H9 (cell line): ENCODE measurements around the gene CD52. TPM values are rescaled to one million over a fixed set of nuclear protein-coding genes. Genes with fewer than 3 reads are reported as not detected.
A peak's percentile ranks its signal among the peaks of the same experiment; 100 is the strongest.
"Not testable (repeated sequence)": the region's sequence is repeated elsewhere in the genome, so short reads cannot be mapped to it uniquely, and the experiment has no call there.

ENCODE experiments used
- DNase-seq: peaks from one replicate; pipeline ENCODE4 v3.0.0-alpha.2; 2017
- H2AFZ ChIP-seq: one replicate; pipeline ENCODE4 v1.6.1; 2013; ENCODE audit warnings: mild to moderate bottlenecking, low read length, control low read depth, moderate library complexity
- H2AK5ac ChIP-seq: 2 replicates; pipeline ENCODE4 v1.6.1; 2013; ENCODE audit warnings: low read length, control low read depth, mixed read lengths; ENCODE audit not compliant: insufficient read length
- H2BK120ac ChIP-seq: one replicate; pipeline ENCODE4 v1.6.1; 2013; ENCODE audit warnings: low read depth, mild to moderate bottlenecking, low read length, control low read depth, inconsistent platforms; ENCODE audit not compliant: poor library complexity, severe bottlenecking
- H2BK12ac ChIP-seq: 2 replicates; pipeline ENCODE4 v1.6.1; 2013; ENCODE audit warnings: low read length, control low read depth, mixed read lengths, low read depth; ENCODE audit not compliant: insufficient read length
- H2BK15ac ChIP-seq: 2 replicates; pipeline ENCODE4 v1.6.1; 2013; ENCODE audit warnings: low read depth, low read length, control low read depth
- H2BK20ac ChIP-seq: one replicate; pipeline ENCODE4 v1.6.1; 2013; ENCODE audit warnings: low read depth, mild to moderate bottlenecking, low read length, control low read depth, inconsistent platforms; ENCODE audit not compliant: poor library complexity, severe bottlenecking
- H2BK5ac ChIP-seq: 2 replicates; pipeline ENCODE4 v1.6.1; 2013; ENCODE audit warnings: low read length, control low read depth, mixed read lengths; ENCODE audit not compliant: insufficient read length
- H3K14ac ChIP-seq: 2 replicates; pipeline ENCODE4 v1.6.1; 2013; ENCODE audit warnings: low read length, control low read depth; ENCODE audit not compliant: insufficient read depth
- H3K18ac ChIP-seq: 2 replicates; pipeline ENCODE4 v1.6.1; 2013; ENCODE audit warnings: low read depth, mild to moderate bottlenecking, mixed read lengths, low read length, control low read depth; ENCODE audit not compliant: insufficient read length
- H3K23ac ChIP-seq: 2 replicates; pipeline ENCODE4 v1.6.1; 2013; ENCODE audit warnings: low read length, control low read depth, mixed read lengths, low read depth; ENCODE audit not compliant: insufficient read length
- H3K23me2 ChIP-seq: 2 replicates; pipeline ENCODE4 v1.6.1; 2013; ENCODE audit warnings: low read depth, mild to moderate bottlenecking, mixed read lengths, low read length, control low read depth; ENCODE audit not compliant: insufficient read length, poor library complexity, severe bottlenecking
- H3K27ac ChIP-seq: 2 replicates; pipeline ENCODE4 v1.5.1; 2013; ENCODE audit warnings: low read length, control low read depth, mixed read lengths, low read depth; ENCODE audit not compliant: insufficient read length
- H3K27me3 ChIP-seq: 2 replicates; pipeline ENCODE4 v1.6.1; 2013; ENCODE audit warnings: low read length, control low read depth, inconsistent platforms; ENCODE audit not compliant: insufficient read depth
- H3K4ac ChIP-seq: 2 replicates; pipeline ENCODE4 v1.6.1; 2013; ENCODE audit warnings: low read depth, mild to moderate bottlenecking, control low read depth, inconsistent platforms, low read length, moderate library complexity
- H3K4me1 ChIP-seq: 2 replicates; pipeline ENCODE4 v1.6.1; 2013; ENCODE audit warnings: low read length, control low read depth, inconsistent platforms; ENCODE audit not compliant: insufficient read depth
- H3K4me2 ChIP-seq: 2 replicates; pipeline ENCODE4 v1.6.1; 2013; ENCODE audit warnings: low read length, control low read depth, mixed read lengths; ENCODE audit not compliant: insufficient read length, insufficient read depth
- H3K56ac ChIP-seq: 2 replicates; pipeline ENCODE4 v1.6.1; 2013; ENCODE audit warnings: low read depth, mild to moderate bottlenecking, mixed read lengths, low read length, control low read depth; ENCODE audit not compliant: insufficient read length
- H3K79me1 ChIP-seq: 2 replicates; pipeline ENCODE4 v1.6.1; 2013; ENCODE audit warnings: low read depth, mild to moderate bottlenecking, moderate library complexity, low read length, control low read depth, inconsistent platforms; ENCODE audit not compliant: insufficient read depth, poor library complexity, severe bottlenecking
- H3K79me2 ChIP-seq: 2 replicates; pipeline ENCODE4 v1.6.1; 2013; ENCODE audit warnings: low read length, control low read depth, inconsistent platforms; ENCODE audit not compliant: insufficient read depth
- H3K9ac ChIP-seq: 2 replicates; pipeline ENCODE4 v1.6.1; 2013; ENCODE audit warnings: low read length, control low read depth, mixed read lengths; ENCODE audit not compliant: insufficient read length; ENCODE audit errors: extremely low read depth
- H3K9me3 ChIP-seq: one replicate; pipeline ENCODE4 v1.6.1; 2013; ENCODE audit warnings: low read depth, low read length, inconsistent platforms; ENCODE audit not compliant: control insufficient read depth
- H3T11ph ChIP-seq: one replicate; pipeline ENCODE4 v1.6.1; 2013; ENCODE audit warnings: mild to moderate bottlenecking, low read length, control low read depth, inconsistent platforms
- H4K20me1 ChIP-seq: one replicate; pipeline ENCODE4 v1.6.1; 2013; ENCODE audit not compliant: control insufficient read depth, insufficient read length, insufficient read depth
- H4K5ac ChIP-seq: 2 replicates; pipeline ENCODE4 v1.6.1; 2013; ENCODE audit warnings: low read depth, mild to moderate bottlenecking, mixed read lengths, low read length, control low read depth; ENCODE audit not compliant: insufficient read length
- H4K8ac ChIP-seq: replicated peaks from 2 replicates; pipeline ENCODE4 v1.6.1; 2013; ENCODE audit warnings: low read length, control low read depth, mixed read lengths, low read depth; ENCODE audit not compliant: insufficient read length
- H4K91ac ChIP-seq: 2 replicates; pipeline ENCODE4 v1.6.1; 2013; ENCODE audit warnings: low read depth, mild to moderate bottlenecking, moderate library complexity, mixed read lengths, low read length, control low read depth; ENCODE audit not compliant: insufficient read length
- H3K27ac Mint-ChIP-seq, 3 experiments: 2 replicates in 2 of 3; 3 replicates in 1 of 3; pipeline ENCODE4 v1.8.0; 2020 to 2021; ENCODE audit warnings: mixed read lengths in 3 of 3, mild to moderate bottlenecking in 1 of 3, moderate library complexity in 1 of 3
- H3K27me3 Mint-ChIP-seq: 2 replicates; pipeline ENCODE4 v1.8.0; 2021; ENCODE audit warnings: low read depth, mild to moderate bottlenecking, moderate library complexity, mixed read lengths
- H3K36me3 Mint-ChIP-seq, 3 experiments: 2 replicates in 2 of 3; 3 replicates in 1 of 3; pipeline ENCODE4 v1.8.0; 2020 to 2021; ENCODE audit warnings: low read depth in 3 of 3, mixed read lengths in 3 of 3; ENCODE audit not compliant: insufficient read depth in 1 of 3
- H3K4me1 Mint-ChIP-seq, 2 experiments: 2 replicates each; pipeline ENCODE4 v1.8.0; 2020; ENCODE audit warnings: mixed read lengths in 2 of 2
- H3K4me3 Mint-ChIP-seq, 2 experiments: 2 replicates in 1 of 2; 3 replicates in 1 of 2; pipeline ENCODE4 v1.8.0; 2020 to 2021; ENCODE audit warnings: mild to moderate bottlenecking in 2 of 2, mixed read lengths in 2 of 2, moderate library complexity in 1 of 2
- H3K9me3 Mint-ChIP-seq, 2 experiments: 2 replicates in 1 of 2; 3 replicates in 1 of 2; pipeline ENCODE4 v1.8.0; 2020; ENCODE audit warnings: mild to moderate bottlenecking in 2 of 2, mixed read lengths in 2 of 2, moderate library complexity in 1 of 2
- CTCF ChIP-seq: fragments of 200-600 bp; sonication (generic); conservative IDR thresholded peaks from 3 replicates; pipeline ENCODE4 v1.8.0; 2021; ENCODE audit warnings: antibody characterized with exemption, mild to moderate bottlenecking
- WGBS: extraction: QIAGEN DNeasy Blood & Tissue Kit; methylation state at CpG from one replicate; pipeline ENCODE4 v1.1.7; 2013; ENCODE audit warnings: missing lambda C conversion rate, low lambda C conversion rate, mixed read lengths; ENCODE audit not compliant: insufficient read length; ENCODE audit errors: extremely low coverage; 5-methylcytosine and 5-hydroxymethylcytosine counted together
- total RNA-seq: library from RNA; stranded (reverse); gene quantifications from 2 replicates; pipeline ENCODE4 v1.2.1, GENCODE V29; 2021

The CD52 gene
- total RNA-seq, 1 experiment from 2014 or later: 4.1 TPM

GRCh38 chr1:26307363-26307781 lies 10.4 kb upstream of the CD52 start:
- Histone ChIP-seq H3K23me2 (peaks cover 3% of the 10 kb centered on the region), H2BK15ac (no peak overlapping the region), H3K18ac (no peak overlapping the region), H3K4me1 (0 out of 2 replicates have a peak, but pooled peaks cover 3% of the 10 kb centered on the region), H4K91ac (no peak overlapping the region), H2AFZ (peak overlapping the region; percentile 72), H3K4ac (no peak overlapping the region), H4K8ac (no peak overlapping the region), H4K20me1 (no peaks in the 10 kb centered on the region), H2BK120ac (no peak overlapping the region), H4K5ac (no peak overlapping the region), H2BK12ac (no peak overlapping the region), H3K27ac (no peak overlapping the region), H3K9me3 (no peaks in the 10 kb centered on the region), H2BK20ac (no peak overlapping the region), H3K79me1 (no peaks in the 10 kb centered on the region), H3K23ac (no peak overlapping the region), H3K4me2 (peak overlapping the region; percentile 64), H3T11ph (no peak overlapping the region), H3K27me3 (no peaks in the 10 kb centered on the region), H2BK5ac (no peak overlapping the region), H3K9ac (peak overlapping the region; percentile 68), H3K79me2 (no peaks in the 10 kb centered on the region), H3K56ac (no peak overlapping the region), H2AK5ac (no peak overlapping the region), H3K14ac (no peak overlapping the region)
- Mint-ChIP-seq H3K4me3 (peak overlapping the region; percentile 12 to 99), H3K36me3 (no peaks in the 10 kb centered on the region), H3K27ac (no peak overlapping the region), H3K9me3 (no peaks in the 10 kb centered on the region), H3K27me3 (peaks cover 2% of the 10 kb centered on the region; the same call in 1 of the 2 replicates), H3K4me1 (peaks cover 16 to 17% of the 10 kb centered on the region in 2 experiments)
- WGBS: no CpG with 5 or more reads among the region's 6 CpGs
- no peak for TF ChIP-seq CTCF
- no peak for DNase-seq

DNA sequence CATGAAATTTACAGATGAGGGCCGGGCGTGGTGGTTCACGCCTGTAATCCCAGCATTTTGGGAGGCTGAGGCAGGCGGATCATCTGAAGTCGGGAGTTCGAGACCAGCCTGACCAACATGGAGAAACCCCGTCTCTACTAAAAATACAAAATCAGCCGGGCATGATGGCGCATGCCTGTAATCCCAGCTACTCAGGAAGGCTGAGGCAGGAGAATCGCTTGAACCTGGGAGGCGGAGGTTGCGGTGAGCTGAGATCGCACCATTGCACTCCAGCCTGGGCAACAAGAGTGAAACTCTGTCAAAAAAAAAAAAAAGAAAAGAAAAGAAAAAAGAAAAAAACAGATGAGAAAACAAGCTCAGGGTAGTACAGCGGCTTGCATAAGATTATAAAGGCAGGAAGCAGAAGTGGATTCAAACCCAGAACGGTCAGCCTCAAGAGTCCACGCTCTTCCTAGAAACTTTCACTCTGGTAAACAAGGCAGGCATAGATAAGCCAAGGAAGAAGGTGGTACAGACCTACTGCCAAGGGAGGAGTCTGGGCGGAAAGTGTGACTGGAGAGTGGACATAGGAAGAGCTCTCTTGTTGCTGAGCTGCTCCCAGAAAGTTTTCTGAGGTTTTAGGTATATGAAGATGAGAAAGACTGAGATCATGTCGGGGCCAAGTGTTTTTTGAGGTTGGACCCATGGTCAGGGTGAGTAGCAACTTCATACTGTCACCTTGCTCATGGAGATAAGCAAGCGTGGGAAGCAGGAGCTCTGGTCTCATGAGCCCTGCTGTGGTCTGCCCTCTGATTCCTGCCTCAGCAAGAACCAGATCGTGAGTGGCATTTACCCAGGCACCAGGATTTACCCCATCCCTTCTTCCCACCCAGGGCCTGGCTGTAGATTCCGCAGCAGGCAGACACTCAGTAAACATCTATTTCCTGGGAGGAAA lies 9.5 kb upstream of the CD52 start:
- not testable (repeated sequence) for H3K23me2 ChIP-seq, H3K36me3 Mint-ChIP-seq, H3K18ac ChIP-seq, H3K79me2 ChIP-seq, H4K20me1 ChIP-seq, DNase-seq, H2AK5ac ChIP-seq, H3K4me3 Mint-ChIP-seq, H3K27me3 ChIP-seq, H4K8ac ChIP-seq, H2BK5ac ChIP-seq, H2BK12ac ChIP-seq, H3K27me3 Mint-ChIP-seq, H2BK20ac ChIP-seq, H3T11ph ChIP-seq, H3K9me3 ChIP-seq, H2BK120ac ChIP-seq, H3K9ac ChIP-seq, H3K56ac ChIP-seq, H3K9me3 Mint-ChIP-seq, H4K91ac ChIP-seq, H2BK15ac ChIP-seq, H3K27ac ChIP-seq, H3K14ac ChIP-seq, H2AFZ ChIP-seq, H3K4ac ChIP-seq, H4K5ac ChIP-seq, H3K79me1 ChIP-seq, H3K4me1 ChIP-seq, H3K4me2 ChIP-seq, H3K23ac ChIP-seq
- peaks cover 16 to 17% of the 10 kb centered on the region in 2 experiments for H3K4me1 Mint-ChIP-seq
- peak overlapping the region in 1 of 3 experiments; percentile 7; a peak in 2 of 7 replicates for H3K27ac Mint-ChIP-seq
- WGBS: no CpG with 5 or more reads among the region's 21 CpGs
